Osteoblast (primary cell): ENCODE results near the gene OR52E8. TPM values are rescaled to one million over a fixed set of nuclear protein-coding genes. Genes with fewer than 3 reads are reported as not detected.

Experiments used
- DNase-seq: peaks from one replicate; pipeline ENCODE4 v3.0.0; 2011; ENCODE audit warnings: low spot score, mixed read lengths; ENCODE audit not compliant: insufficient read length; ENCODE audit errors: missing footprints
- H2AFZ ChIP-seq: 2 replicates; pipeline ENCODE4 v1.6.0; 2011; ENCODE audit warnings: mild to moderate bottlenecking, low read length
- H3K27ac ChIP-seq: 2 replicates; pipeline ENCODE4 v1.5.1; 2011; ENCODE audit warnings: mild to moderate bottlenecking, low read depth, low read length, moderate library complexity
- H3K27me3 ChIP-seq: 2 replicates; pipeline ENCODE4 v1.6.0; 2012; ENCODE audit warnings: mild to moderate bottlenecking, control low read depth, inconsistent platforms, low read length, moderate library complexity; ENCODE audit not compliant: insufficient read depth
- H3K36me3 ChIP-seq: 2 replicates; pipeline ENCODE4 v1.5.1; 2011; ENCODE audit warnings: mild to moderate bottlenecking, low read length, control low read depth, moderate library complexity; ENCODE audit not compliant: insufficient read depth
- H3K4me1 ChIP-seq: 2 replicates; pipeline ENCODE4 v1.5.1; 2011; ENCODE audit warnings: mild to moderate bottlenecking, low read length, control low read depth, moderate library complexity; ENCODE audit not compliant: insufficient read depth
- H3K4me2 ChIP-seq: 2 replicates; pipeline ENCODE4 v1.6.0; 2011; ENCODE audit warnings: mild to moderate bottlenecking, low read length; ENCODE audit not compliant: insufficient read depth
- H3K4me3 ChIP-seq: fragments of 200-600 bp; sonication (generic); 3 replicates; pipeline ENCODE4 v1.5.1; 2012; ENCODE audit warnings: mild to moderate bottlenecking, low read length, inconsistent platforms; ENCODE audit not compliant: insufficient read depth
- H3K79me2 ChIP-seq: 2 replicates; pipeline ENCODE4 v1.6.0; 2012; ENCODE audit warnings: mild to moderate bottlenecking, low read length, control low read depth, inconsistent platforms; ENCODE audit not compliant: insufficient read depth
- H3K9me3 ChIP-seq: 2 replicates; pipeline ENCODE4 v1.5.1; 2011; ENCODE audit warnings: low read depth, low read length, control low read depth
- H4K20me1 ChIP-seq: 2 replicates; pipeline ENCODE4 v1.6.0; 2012; ENCODE audit warnings: mild to moderate bottlenecking, low read length, control low read depth; ENCODE audit not compliant: insufficient read depth
- total RNA-seq: library from RNA; depleted of rRNA; stranded (reverse); fragments of >200 nt; gene quantifications from 2 replicates; pipeline ENCODE4 v1.2.3, GENCODE V29; 2012
- TF ChIP-seq, protein P1 (sequence below): IDR thresholded peaks from 2 replicates; pipeline ENCODE4 v1.5.1; 2011; ENCODE audit warnings: mild to moderate bottlenecking, low read depth, low read length, moderate library complexity; ENCODE audit errors: extremely low read depth

The OR52E8 gene
- total RNA-seq, 1 donor = 0.36 TPM

DNA sequence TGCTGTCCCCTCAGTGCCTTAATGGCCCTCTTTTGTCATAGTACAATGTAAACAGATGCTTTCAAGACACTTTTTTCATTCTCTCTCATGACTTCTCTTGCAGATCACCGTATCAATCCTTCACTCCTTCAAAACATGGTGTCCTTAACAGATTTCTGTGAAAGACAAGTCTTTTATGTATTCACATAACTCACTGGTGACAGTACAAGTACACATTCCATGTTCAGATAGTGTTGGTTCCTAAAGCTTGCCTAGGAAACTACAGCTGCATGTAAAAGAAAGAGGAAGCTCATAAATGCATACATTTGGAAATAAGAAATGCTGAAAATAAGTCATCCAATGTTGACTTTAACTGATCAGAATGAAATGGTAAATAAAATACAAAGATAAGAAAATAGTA, 10.8 kb downstream of the OR52E8 start:
- TF ChIP-seq, protein P1, sequence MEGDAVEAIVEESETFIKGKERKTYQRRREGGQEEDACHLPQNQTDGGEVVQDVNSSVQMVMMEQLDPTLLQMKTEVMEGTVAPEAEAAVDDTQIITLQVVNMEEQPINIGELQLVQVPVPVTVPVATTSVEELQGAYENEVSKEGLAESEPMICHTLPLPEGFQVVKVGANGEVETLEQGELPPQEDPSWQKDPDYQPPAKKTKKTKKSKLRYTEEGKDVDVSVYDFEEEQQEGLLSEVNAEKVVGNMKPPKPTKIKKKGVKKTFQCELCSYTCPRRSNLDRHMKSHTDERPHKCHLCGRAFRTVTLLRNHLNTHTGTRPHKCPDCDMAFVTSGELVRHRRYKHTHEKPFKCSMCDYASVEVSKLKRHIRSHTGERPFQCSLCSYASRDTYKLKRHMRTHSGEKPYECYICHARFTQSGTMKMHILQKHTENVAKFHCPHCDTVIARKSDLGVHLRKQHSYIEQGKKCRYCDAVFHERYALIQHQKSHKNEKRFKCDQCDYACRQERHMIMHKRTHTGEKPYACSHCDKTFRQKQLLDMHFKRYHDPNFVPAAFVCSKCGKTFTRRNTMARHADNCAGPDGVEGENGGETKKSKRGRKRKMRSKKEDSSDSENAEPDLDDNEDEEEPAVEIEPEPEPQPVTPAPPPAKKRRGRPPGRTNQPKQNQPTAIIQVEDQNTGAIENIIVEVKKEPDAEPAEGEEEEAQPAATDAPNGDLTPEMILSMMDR = no peak
- Histone ChIP-seq H3K79me2 (no peaks in the 10 kb centered on the region), H4K20me1 (no peaks in the 10 kb centered on the region), H3K4me2 (no peak overlapping the region), H3K4me3 (no peak overlapping the region), H3K27me3 (no peaks in the 10 kb centered on the region), H3K27ac (no peak overlapping the region), H2AFZ (no peak overlapping the region), H3K9me3 (no peaks in the 10 kb centered on the region), H3K36me3 (no peaks in the 10 kb centered on the region), H3K4me1 (no peaks in the 10 kb centered on the region)
- no peak for DNase-seq

DNA sequence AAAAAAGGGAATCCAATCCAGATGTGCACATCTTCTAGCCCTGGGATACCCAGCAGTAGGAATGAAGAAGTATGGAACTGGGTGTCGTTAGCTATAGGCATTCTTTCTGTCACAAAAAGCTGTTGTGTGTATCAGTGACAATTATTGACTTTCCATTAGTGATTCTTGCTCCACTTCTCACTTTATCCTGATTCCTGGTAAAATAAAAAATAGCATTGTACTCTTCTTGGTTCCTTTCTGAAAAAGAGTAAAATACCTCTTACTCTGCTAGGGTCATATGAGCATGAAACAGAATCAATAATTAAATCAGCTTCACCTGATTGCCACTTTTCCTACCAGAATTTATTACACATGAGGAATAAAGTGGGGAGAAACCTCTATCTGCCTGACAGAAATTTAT, 15.7 kb downstream of the OR52E8 start, which contains the start of gene OR52E6:
Gene OR52E6 (minus strand): TSS at position 101 of the 400 bp plus-strand sequence. CDS start 0 bp downstream, at position 101.
- Histone ChIP-seq H3K4me3 (no peak within 1 kb of the TSS), H3K27me3 (no peaks in the 10 kb centered on the region), H3K79me2 (no peaks in the 10 kb centered on the region), H3K9me3 (no peaks in the 10 kb centered on the region), H2AFZ (no peak within 1 kb of the TSS), H3K27ac (no peak within 1 kb of the TSS), H4K20me1 (no peaks in the 10 kb centered on the region), H3K36me3 (no peaks in the 10 kb centered on the region), H3K4me1 (no peaks in the 10 kb centered on the region), H3K4me2 (no peak within 1 kb of the TSS)
- DNase-seq = no peak
- TF ChIP-seq, protein P1 = no peak

DNA sequence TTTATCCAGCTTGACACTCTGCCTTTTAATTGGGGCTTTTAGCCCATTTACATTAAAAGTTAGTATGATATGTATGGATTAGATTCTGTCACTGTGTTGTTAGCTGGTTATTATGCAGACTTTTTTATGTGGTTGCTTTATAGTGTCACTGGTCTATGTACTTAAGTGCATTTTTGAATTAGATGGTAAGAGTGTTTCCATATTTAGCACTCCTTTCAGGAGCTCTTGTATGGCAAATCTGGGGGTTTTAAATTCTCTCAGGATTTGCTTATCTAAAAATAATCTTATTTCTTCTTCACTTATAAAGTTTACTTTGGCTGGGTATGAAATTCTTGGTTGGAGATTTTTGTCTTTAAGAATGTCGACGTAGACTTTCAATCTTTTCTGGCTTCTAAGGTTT, 19.8 kb downstream of the OR52E8 start:
- Histone ChIP-seq H2AFZ (no peak overlapping the region), H3K27me3 (no peaks in the 10 kb centered on the region), H4K20me1 (no peaks in the 10 kb centered on the region), H3K36me3 (no peaks in the 10 kb centered on the region), H3K4me1 (no peaks in the 10 kb centered on the region), H3K79me2 (no peaks in the 10 kb centered on the region), H3K4me3 (no peak overlapping the region), H3K4me2 (no peak overlapping the region), H3K27ac (no peak overlapping the region), H3K9me3 (no peaks in the 10 kb centered on the region)
- no peak for DNase-seq
- TF ChIP-seq, protein P1 = no peak

DNA sequence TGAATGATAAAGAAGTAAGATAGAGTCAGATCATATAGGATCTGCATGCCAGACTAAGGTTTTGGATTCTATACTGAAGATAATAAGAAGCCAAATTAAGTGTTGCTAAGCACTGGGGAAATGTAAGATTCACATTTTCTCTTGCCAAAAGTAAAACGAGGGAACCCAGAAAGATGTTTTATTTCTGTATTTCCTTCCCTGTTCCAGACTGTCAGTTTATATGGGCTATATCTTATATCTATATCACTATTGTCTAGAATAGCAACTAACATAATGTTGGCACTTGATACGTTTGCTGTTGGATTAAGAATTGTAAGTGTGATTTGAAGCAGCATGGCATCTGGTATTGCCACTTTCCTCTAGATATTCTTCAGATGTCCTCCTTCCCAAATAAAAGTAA, 24.0 kb downstream of the OR52E8 start:
- H3K27ac ChIP-seq = no peak overlapping the region
- no peaks in the 10 kb centered on the region for H3K79me2 ChIP-seq
- no peaks in the 10 kb centered on the region for H3K36me3 ChIP-seq
- no peaks in the 10 kb centered on the region for H3K4me1 ChIP-seq
- DNase-seq = no peak
- H3K9me3 ChIP-seq = no peaks in the 10 kb centered on the region
- TF ChIP-seq, protein P1 = no peak
- H3K4me3 ChIP-seq = no peak overlapping the region
- no peak overlapping the region for H3K4me2 ChIP-seq
- H3K27me3 ChIP-seq = no peaks in the 10 kb centered on the region
- no peaks in the 10 kb centered on the region for H4K20me1 ChIP-seq
- no peak overlapping the region for H2AFZ ChIP-seq
